ENCODE results near the gene TRPT1. TPM values are rescaled to one million over a fixed set of nuclear protein-coding genes. Genes with fewer than 3 reads are reported as not detected.
A peak's percentile ranks its signal among the peaks of the same experiment; 100 is the strongest.

The TRPT1 gene
- total and polyA plus RNA-seq, 9 of the 15 experiments (the other 6 are each of a cell fraction or from before 2014, with no cell fraction given), result 4.6 to 41.7 (median 23.1) TPM

GRCh38 chr11:64185175-64185692, 40.8 kb downstream of the TRPT1 start (continued):
- TF ChIP-seq MTF1 (CRISPR knock-in tag; IDR thresholded peaks at IDR 0.05; ENCODE audit: borderline replicate concordance) (peak; percentile 60; the same call in 1 of the 2 replicates), ATF4 (CRISPR knock-in tag; IDR thresholded peaks at IDR 0.05) (0 out of 2 replicates have a peak, but pooled peaks have one; percentile 48), NR2F6 (CRISPR knock-in tag; IDR thresholded peaks at IDR 0.05) (peak; percentile 36; the same call in 1 of the 2 replicates), ZHX1 (conservative IDR thresholded peaks at IDR 0.05; ENCODE audit: low read length) (no peak), PTRF (tag; IDR thresholded peaks at IDR 0.05) (no peak), CBFB (CRISPR knock-in tag; IDR thresholded peaks at IDR 0.05) (no peak), ZNF668 (CRISPR knock-in tag; IDR thresholded peaks at IDR 0.05) (no peak), ZNF699 (CRISPR knock-in tag; IDR thresholded peaks at IDR 0.05; ENCODE audit: insufficient replicate concordance) (no peak), ZFP1 (CRISPR knock-in tag; IDR thresholded peaks at IDR 0.05) (0 out of 2 replicates have a peak, but pooled peaks have one; percentile 29)
- TF ChIP-seq, protein P1, sequence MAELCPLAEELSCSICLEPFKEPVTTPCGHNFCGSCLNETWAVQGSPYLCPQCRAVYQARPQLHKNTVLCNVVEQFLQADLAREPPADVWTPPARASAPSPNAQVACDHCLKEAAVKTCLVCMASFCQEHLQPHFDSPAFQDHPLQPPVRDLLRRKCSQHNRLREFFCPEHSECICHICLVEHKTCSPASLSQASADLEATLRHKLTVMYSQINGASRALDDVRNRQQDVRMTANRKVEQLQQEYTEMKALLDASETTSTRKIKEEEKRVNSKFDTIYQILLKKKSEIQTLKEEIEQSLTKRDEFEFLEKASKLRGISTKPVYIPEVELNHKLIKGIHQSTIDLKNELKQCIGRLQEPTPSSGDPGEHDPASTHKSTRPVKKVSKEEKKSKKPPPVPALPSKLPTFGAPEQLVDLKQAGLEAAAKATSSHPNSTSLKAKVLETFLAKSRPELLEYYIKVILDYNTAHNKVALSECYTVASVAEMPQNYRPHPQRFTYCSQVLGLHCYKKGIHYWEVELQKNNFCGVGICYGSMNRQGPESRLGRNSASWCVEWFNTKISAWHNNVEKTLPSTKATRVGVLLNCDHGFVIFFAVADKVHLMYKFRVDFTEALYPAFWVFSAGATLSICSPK (IDR thresholded peaks at IDR 0.05; ENCODE audit: borderline replicate concordance), result no peak
- TF ChIP-seq, protein P2, sequence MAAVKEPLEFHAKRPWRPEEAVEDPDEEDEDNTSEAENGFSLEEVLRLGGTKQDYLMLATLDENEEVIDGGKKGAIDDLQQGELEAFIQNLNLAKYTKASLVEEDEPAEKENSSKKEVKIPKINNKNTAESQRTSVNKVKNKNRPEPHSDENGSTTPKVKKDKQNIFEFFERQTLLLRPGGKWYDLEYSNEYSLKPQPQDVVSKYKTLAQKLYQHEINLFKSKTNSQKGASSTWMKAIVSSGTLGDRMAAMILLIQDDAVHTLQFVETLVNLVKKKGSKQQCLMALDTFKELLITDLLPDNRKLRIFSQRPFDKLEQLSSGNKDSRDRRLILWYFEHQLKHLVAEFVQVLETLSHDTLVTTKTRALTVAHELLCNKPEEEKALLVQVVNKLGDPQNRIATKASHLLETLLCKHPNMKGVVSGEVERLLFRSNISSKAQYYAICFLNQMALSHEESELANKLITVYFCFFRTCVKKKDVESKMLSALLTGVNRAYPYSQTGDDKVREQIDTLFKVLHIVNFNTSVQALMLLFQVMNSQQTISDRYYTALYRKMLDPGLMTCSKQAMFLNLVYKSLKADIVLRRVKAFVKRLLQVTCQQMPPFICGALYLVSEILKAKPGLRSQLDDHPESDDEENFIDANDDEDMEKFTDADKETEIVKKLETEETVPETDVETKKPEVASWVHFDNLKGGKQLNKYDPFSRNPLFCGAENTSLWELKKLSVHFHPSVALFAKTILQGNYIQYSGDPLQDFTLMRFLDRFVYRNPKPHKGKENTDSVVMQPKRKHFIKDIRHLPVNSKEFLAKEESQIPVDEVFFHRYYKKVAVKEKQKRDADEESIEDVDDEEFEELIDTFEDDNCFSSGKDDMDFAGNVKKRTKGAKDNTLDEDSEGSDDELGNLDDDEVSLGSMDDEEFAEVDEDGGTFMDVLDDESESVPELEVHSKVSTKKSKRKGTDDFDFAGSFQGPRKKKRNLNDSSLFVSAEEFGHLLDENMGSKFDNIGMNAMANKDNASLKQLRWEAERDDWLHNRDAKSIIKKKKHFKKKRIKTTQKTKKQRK (IDR thresholded peaks at IDR 0.05; ENCODE audit: borderline replicate concordance, low read depth, low read length), result no peak
- TF ChIP-seq, protein P3, sequence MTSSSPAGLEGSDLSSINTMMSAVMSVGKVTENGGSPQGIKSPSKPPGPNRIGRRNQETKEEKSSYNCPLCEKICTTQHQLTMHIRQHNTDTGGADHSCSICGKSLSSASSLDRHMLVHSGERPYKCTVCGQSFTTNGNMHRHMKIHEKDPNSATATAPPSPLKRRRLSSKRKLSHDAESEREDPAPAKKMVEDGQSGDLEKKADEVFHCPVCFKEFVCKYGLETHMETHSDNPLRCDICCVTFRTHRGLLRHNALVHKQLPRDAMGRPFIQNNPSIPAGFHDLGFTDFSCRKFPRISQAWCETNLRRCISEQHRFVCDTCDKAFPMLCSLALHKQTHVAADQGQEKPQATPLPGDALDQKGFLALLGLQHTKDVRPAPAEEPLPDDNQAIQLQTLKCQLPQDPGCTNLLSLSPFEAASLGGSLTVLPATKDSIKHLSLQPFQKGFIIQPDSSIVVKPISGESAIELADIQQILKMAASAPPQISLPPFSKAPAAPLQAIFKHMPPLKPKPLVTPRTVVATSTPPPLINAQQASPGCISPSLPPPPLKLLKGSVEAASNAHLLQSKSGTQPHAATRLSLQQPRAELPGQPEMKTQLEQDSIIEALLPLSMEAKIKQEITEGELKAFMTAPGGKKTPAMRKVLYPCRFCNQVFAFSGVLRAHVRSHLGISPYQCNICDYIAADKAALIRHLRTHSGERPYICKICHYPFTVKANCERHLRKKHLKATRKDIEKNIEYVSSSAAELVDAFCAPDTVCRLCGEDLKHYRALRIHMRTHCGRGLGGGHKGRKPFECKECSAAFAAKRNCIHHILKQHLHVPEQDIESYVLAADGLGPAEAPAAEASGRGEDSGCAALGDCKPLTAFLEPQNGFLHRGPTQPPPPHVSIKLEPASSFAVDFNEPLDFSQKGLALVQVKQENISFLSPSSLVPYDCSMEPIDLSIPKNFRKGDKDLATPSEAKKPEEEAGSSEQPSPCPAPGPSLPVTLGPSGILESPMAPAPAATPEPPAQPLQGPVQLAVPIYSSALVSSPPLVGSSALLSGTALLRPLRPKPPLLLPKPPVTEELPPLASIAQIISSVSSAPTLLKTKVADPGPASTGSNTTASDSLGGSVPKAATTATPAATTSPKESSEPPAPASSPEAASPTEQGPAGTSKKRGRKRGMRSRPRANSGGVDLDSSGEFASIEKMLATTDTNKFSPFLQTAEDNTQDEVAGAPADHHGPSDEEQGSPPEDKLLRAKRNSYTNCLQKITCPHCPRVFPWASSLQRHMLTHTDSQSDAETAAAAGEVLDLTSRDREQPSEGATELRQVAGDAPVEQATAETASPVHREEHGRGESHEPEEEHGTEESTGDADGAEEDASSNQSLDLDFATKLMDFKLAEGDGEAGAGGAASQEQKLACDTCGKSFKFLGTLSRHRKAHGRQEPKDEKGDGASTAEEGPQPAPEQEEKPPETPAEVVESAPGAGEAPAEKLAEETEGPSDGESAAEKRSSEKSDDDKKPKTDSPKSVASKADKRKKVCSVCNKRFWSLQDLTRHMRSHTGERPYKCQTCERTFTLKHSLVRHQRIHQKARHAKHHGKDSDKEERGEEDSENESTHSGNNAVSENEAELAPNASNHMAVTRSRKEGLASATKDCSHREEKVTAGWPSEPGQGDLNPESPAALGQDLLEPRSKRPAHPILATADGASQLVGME (CRISPR knock-in tag; IDR thresholded peaks at IDR 0.05), result peak; percentile 91
